ENCODE measurements around the gene PMEPA1.

PMEPA1 gene

GRCh38 chr20:57680934-57681914 lies 28.6 kb downstream of the PMEPA1 start:
- H3K27me3 Mint-ChIP-seq (ENCODE audit: low read depth, poor library complexity), result peaks cover 20% of the 10 kb centered on the region
- no peak overlapping the region for H3K4me3 Mint-ChIP-seq
- DNase-seq, result no peak
- TF ChIP-seq, protein P1, sequence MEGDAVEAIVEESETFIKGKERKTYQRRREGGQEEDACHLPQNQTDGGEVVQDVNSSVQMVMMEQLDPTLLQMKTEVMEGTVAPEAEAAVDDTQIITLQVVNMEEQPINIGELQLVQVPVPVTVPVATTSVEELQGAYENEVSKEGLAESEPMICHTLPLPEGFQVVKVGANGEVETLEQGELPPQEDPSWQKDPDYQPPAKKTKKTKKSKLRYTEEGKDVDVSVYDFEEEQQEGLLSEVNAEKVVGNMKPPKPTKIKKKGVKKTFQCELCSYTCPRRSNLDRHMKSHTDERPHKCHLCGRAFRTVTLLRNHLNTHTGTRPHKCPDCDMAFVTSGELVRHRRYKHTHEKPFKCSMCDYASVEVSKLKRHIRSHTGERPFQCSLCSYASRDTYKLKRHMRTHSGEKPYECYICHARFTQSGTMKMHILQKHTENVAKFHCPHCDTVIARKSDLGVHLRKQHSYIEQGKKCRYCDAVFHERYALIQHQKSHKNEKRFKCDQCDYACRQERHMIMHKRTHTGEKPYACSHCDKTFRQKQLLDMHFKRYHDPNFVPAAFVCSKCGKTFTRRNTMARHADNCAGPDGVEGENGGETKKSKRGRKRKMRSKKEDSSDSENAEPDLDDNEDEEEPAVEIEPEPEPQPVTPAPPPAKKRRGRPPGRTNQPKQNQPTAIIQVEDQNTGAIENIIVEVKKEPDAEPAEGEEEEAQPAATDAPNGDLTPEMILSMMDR (IDR thresholded peaks at IDR 0.05), result no peak
- peak overlapping the region; percentile 63 for H3K27ac Mint-ChIP-seq
- H3K9me3 Mint-ChIP-seq, result no peaks in the 10 kb centered on the region
- H3K4me1 Mint-ChIP-seq, result peaks cover 90% of the 10 kb centered on the region
- no peaks in the 10 kb centered on the region for H3K36me3 Mint-ChIP-seq (ENCODE audit: low read depth)

DNA sequence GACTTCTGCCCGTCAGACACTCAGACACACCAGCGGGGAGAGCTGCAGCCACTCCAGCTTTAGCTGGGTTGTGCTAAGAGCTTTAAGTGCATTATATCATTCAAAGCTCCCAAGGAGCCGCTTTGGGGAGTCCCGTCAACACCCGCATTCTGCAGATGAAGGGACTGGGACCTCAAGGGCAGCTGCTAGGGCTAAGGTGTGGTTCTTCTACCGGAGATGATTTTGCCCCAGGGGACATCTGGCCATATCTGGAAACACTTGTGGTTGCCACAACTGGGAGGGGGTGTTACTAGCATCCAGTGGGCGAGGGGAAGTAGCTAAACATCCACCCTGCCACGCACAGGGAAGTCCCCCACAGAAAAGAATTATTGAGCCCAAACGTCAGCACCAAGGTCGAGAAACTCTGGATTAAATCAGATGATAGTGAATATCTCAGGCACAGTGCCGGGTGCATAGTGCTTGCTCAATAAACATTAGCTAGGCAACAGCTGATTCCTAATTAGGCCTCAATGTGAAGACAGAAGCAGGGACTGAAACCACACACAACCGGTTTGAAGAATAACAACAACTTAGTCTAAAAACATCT lies 29.6 kb downstream of the PMEPA1 start:
- DNase-seq, result no peak
- Mint-ChIP-seq H3K27me3 (ENCODE audit: low read depth, poor library complexity) (peaks cover 20% of the 10 kb centered on the region), H3K9me3 (no peaks in the 10 kb centered on the region), H3K4me1 (peaks cover 88% of the 10 kb centered on the region), H3K4me3 (no peak overlapping the region), H3K36me3 (ENCODE audit: low read depth) (no peaks in the 10 kb centered on the region), H3K27ac (peak overlapping the region; percentile 63)
- TF ChIP-seq, protein P1 (IDR thresholded peaks at IDR 0.05), result no peak

GRCh38 chr20:57679113-57679512 lies 30.7 kb downstream of the PMEPA1 start:
- Mint-ChIP-seq H3K4me1 (peaks cover 77% of the 10 kb centered on the region), H3K27ac (no peak overlapping the region), H3K27me3 (ENCODE audit: low read depth, poor library complexity) (peaks cover 20% of the 10 kb centered on the region), H3K36me3 (ENCODE audit: low read depth) (no peaks in the 10 kb centered on the region), H3K4me3 (no peak overlapping the region), H3K9me3 (no peaks in the 10 kb centered on the region)
- no peak for DNase-seq
- TF ChIP-seq, protein P1 (IDR thresholded peaks at IDR 0.05), result no peak

DNA sequence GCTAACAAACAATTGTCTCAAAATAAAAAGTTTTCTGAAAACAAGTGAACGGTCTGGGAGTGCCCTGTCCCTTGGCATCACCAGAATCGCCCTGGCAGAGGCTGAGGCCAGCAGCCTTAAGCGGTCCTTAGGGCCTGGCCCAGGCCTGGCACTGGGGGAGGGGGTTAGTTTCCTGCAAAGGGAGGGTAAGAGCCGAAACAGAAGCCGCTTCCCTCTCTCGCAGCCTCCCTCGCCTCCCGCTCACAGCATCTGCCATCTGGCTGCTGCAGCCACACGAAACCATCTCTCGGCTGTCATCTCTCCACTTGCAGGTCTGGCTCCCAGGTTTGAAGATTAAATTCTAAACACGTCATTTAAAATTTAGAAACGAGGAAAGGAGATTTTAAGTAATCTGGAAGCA lies 31.5 kb downstream of the PMEPA1 start:
- H3K4me3 Mint-ChIP-seq, result no peak overlapping the region
- H3K36me3 Mint-ChIP-seq (ENCODE audit: low read depth), result no peaks in the 10 kb centered on the region
- peaks cover 21% of the 10 kb centered on the region for H3K27me3 Mint-ChIP-seq (ENCODE audit: low read depth, poor library complexity)
- H3K27ac Mint-ChIP-seq, result no peak overlapping the region
- no peak for DNase-seq
- TF ChIP-seq, protein P1 (IDR thresholded peaks at IDR 0.05), result no peak
- H3K4me1 Mint-ChIP-seq, result peaks cover 69% of the 10 kb centered on the region
- H3K9me3 Mint-ChIP-seq, result no peaks in the 10 kb centered on the region

GRCh38 chr20:57677584-57677982 lies 32.2 kb downstream of the PMEPA1 start:
- peaks cover 23% of the 10 kb centered on the region for H3K27me3 Mint-ChIP-seq (ENCODE audit: low read depth, poor library complexity)
- DNase-seq, result no peak
- H3K9me3 Mint-ChIP-seq, result no peaks in the 10 kb centered on the region
- peaks cover 62% of the 10 kb centered on the region for H3K4me1 Mint-ChIP-seq
- H3K4me3 Mint-ChIP-seq, result no peak overlapping the region
- H3K27ac Mint-ChIP-seq, result peak overlapping the region; percentile 23
- TF ChIP-seq, protein P1 (IDR thresholded peaks at IDR 0.05), result no peak
- H3K36me3 Mint-ChIP-seq (ENCODE audit: low read depth), result no peaks in the 10 kb centered on the region
